Measurements from ENCODE around the gene ZSCAN21.

The ZSCAN21 gene

GRCh38 chr7:100101016-100101862 is 51.7 kb downstream of the ZSCAN21 start, which contains the start of the genes AP4M1 and MCM7:
AP4M1 (plus strand) TSS chr7:100101643; CDS start chr7:100101715, 72 bp downstream.
MCM7 (minus strand) TSS chr7:100101397; CDS start chr7:100101294, 103 bp downstream.
- peak; percentile 96 for DNase-seq

GRCh38 chr7:100102950-100103840 is 53.6 kb downstream of the ZSCAN21 start:
- DNase-seq = no peak

GRCh38 chr7:100105534-100105933 is 56.0 kb downstream of the ZSCAN21 start:
- no peak for DNase-seq

GRCh38 chr7:100106633-100107032 is 57.1 kb downstream of the ZSCAN21 start:
- DNase-seq = no peak

GRCh38 chr7:100107125-100107737 is 57.7 kb downstream of the ZSCAN21 start:
- no peak for DNase-seq

GRCh38 chr7:100107890-100108289 is 58.3 kb downstream of the ZSCAN21 start:
- no peak for DNase-seq

GRCh38 chr7:100109521-100110163 is 60.1 kb downstream of the ZSCAN21 start:
- DNase-seq = no peak

GRCh38 chr7:100111156-100111555 is 61.6 kb downstream of the ZSCAN21 start:
- DNase-seq = no peak

- no peak for DNase-seq
These were observed 62.3 kb downstream of the ZSCAN21 start for GRCh38 chr7:100111914-100112313.

Measured in NCI-H1048 (cell line).